B cell (primary cell): Measurements from ENCODE around the gene TBC1D20. TPM values are rescaled to one million over a fixed set of nuclear protein-coding genes. Genes with fewer than 3 reads are reported as not detected.
A peak's percentile ranks its signal among the peaks of the same experiment; 100 is the strongest.

Experiments
- ATAC-seq: fragments of 200-7000 bp; cut with Tn5 transposase; one replicate; pipeline ENCODE4 v1.10.0; 2021; ENCODE audit warnings: low read depth, mild to moderate bottlenecking, moderate number of reproducible peaks, moderate library complexity
- CTCF ChIA-PET: fragments of 350-600 bp; sonication (Branson Sonifier 250); formaldehyde crosslinking; loops from one replicate; lab custom pipeline; 2021; ENCODE audit warnings: antibody characterized with exemption, inconsistent platforms; lab: Charles Lee
- POLR2A ChIA-PET: fragments of 350-600 bp; sonication (Branson Sonifier 250); formaldehyde crosslinking; loops from one replicate; lab custom pipeline; 2021; ENCODE audit warnings: antibody characterized with exemption; lab: Charles Lee
- DNase-seq: peaks from one replicate; pipeline ENCODE4 v3.0.0; 2013
- H2AFZ ChIP-seq: 2 replicates; pipeline ENCODE4 v1.6.1; 2012; ENCODE audit warnings: mild to moderate bottlenecking, low read depth, low read length; ENCODE audit not compliant: insufficient read depth, poor library complexity, severe bottlenecking
- H3K27ac ChIP-seq, 2 donors: 1 replicate in 1 of 2; 2 replicates in 1 of 2; pipeline ENCODE4 v1.5.1; 2012 to 2013; ENCODE audit warnings: low read length in 2 of 2, mild to moderate bottlenecking in 2 of 2, moderate library complexity in 1 of 2
- H3K27me3 ChIP-seq, 4 experiments: fragments of 200-600 bp in 1 of 4; sonication (generic) in 1 of 4; replicated peaks in 1 of 4; 1 replicate in 2 of 4; 2 replicates in 2 of 4; pipeline versions ENCODE4 v1.6.1 to v1.7.0; 2013 to 2016; ENCODE audit warnings: low read length in 3 of 4, mild to moderate bottlenecking in 2 of 4, mixed read lengths in 1 of 4, moderate library complexity in 1 of 4; ENCODE audit not compliant: insufficient read depth in 4 of 4, control insufficient read depth in 3 of 4; ENCODE audit errors: control extremely low read depth in 1 of 4
- H3K36me3 ChIP-seq, 2 experiments: replicated peaks in 1 of 2; 1 replicate in 1 of 2; 2 replicates in 1 of 2; pipeline versions ENCODE4 v1.6.1 to v1.7.1; 2013; ENCODE audit warnings: low read length in 1 of 2; ENCODE audit not compliant: insufficient read depth in 2 of 2, control insufficient read depth in 1 of 2; ENCODE audit errors: control extremely low read depth in 1 of 2, extremely low read depth in 1 of 2
- H3K4me1 ChIP-seq, 2 donors: fragments of 200-600 bp in 1 of 2; sonication (generic) in 1 of 2; 1 replicate in 1 of 2; 2 replicates in 1 of 2; pipeline versions ENCODE4 v1.5.1 to v1.6.1; 2013 to 2017; ENCODE audit warnings: low read length in 2 of 2; ENCODE audit not compliant: control insufficient read depth in 2 of 2, insufficient read depth in 2 of 2
- H3K4me2 ChIP-seq: replicated peaks from 2 replicates; pipeline ENCODE3; 2012; ENCODE audit warnings: mild to moderate bottlenecking, low read depth, low read length; ENCODE audit not compliant: poor library complexity, severe bottlenecking
- H3K4me3 ChIP-seq, 5 experiments: fragments of 200-600 bp in 1 of 5; sonication (generic) in 1 of 5; 1 replicate in 3 of 5; 2 replicates in 2 of 5; pipeline versions ENCODE4 v1.5.1 to v1.7.0; 2011 to 2016; ENCODE audit warnings: low read length in 4 of 5, mild to moderate bottlenecking in 4 of 5, low read depth in 2 of 5, control low read depth in 1 of 5, moderate library complexity in 1 of 5; ENCODE audit not compliant: insufficient read depth in 1 of 5; ENCODE audit errors: control extremely low read depth in 1 of 5, extremely low read depth in 1 of 5
- H3K79me2 ChIP-seq: fragments of 200-600 bp; sonication (generic); one replicate; pipeline ENCODE4 v1.6.0; 2016; ENCODE audit warnings: low read length; ENCODE audit not compliant: control insufficient read depth, insufficient read depth
- H3K9ac ChIP-seq: fragments of 200-600 bp; sonication (generic); 2 replicates; pipeline ENCODE4 v1.6.1; 2017; ENCODE audit warnings: mild to moderate bottlenecking, low read length, moderate library complexity
- H3K9me3 ChIP-seq, 3 donors: one replicate each; pipeline versions ENCODE4 v1.6.1 to v1.7.1; 2013; ENCODE audit warnings: low read length in 2 of 3; ENCODE audit not compliant: control insufficient read depth in 2 of 3, insufficient read depth in 1 of 3; ENCODE audit errors: control extremely low read depth in 1 of 3
- H4K20me1 ChIP-seq: 2 replicates; pipeline ENCODE4 v1.6.0; 2012; ENCODE audit warnings: mild to moderate bottlenecking, low read length; ENCODE audit not compliant: insufficient read depth, control insufficient read depth, poor library complexity, severe bottlenecking
- H3K27ac Mint-ChIP-seq: one replicate; pipeline ENCODE4 v1.8.0; 2021; ENCODE audit warnings: mixed read lengths
- H3K27me3 Mint-ChIP-seq: one replicate; pipeline ENCODE4 v1.8.0; 2021; ENCODE audit warnings: mixed read lengths
- H3K4me1 Mint-ChIP-seq: one replicate; pipeline ENCODE4 v1.8.0; 2021; ENCODE audit warnings: mixed read lengths
- H3K4me3 Mint-ChIP-seq: one replicate; pipeline ENCODE4 v1.8.0; 2021; ENCODE audit warnings: mixed read lengths
- H3K9me3 Mint-ChIP-seq: one replicate; pipeline ENCODE4 v1.8.0; 2022; ENCODE audit warnings: mixed read lengths; ENCODE audit not compliant: insufficient read depth
- EZH2 ChIP-seq: IDR thresholded peaks from 2 replicates; pipeline ENCODE4 v1.6.1; 2012; ENCODE audit warnings: borderline replicate concordance, low read depth, mild to moderate bottlenecking, moderate library complexity, low read length; ENCODE audit not compliant: insufficient read depth, poor library complexity, severe bottlenecking
- WGBS: methylation state at CpG from one replicate; pipeline ENCODE4 v1.1.5; 2013; ENCODE audit warnings: missing lambda C conversion rate; ENCODE audit not compliant: insufficient coverage; 5-methylcytosine and 5-hydroxymethylcytosine counted together
- intact Hi-C: fragments of 100-400 bp; cut with micrococcal nuclease; formaldehyde crosslinking; loops from one replicate; pipeline ENCODE4 v1.10.0; 2022
- polyA plus RNA-seq: library from polyadenylated mRNA; depleted of rRNA; stranded (reverse); fragments of >200 nt; gene quantifications from 2 replicates; pipeline ENCODE4 v1.2.3, GENCODE V29; 2012
- total RNA-seq, 2 donors: library from RNA; stranded (reverse); fragments of 120-200 nt in 1 of 2; gene quantifications; 1 replicate in 1 of 2; 2 replicates in 1 of 2; pipeline versions ENCODE4 v1.2.3 to v1.2.4, GENCODE V29; 2013 to 2022
- TF ChIP-seq, protein P1 (sequence below): fragments of 200-600 bp; IDR thresholded peaks from one replicate; pipeline ENCODE4 v1.8.0; 2022; ENCODE audit warnings: antibody characterized with exemption, mild to moderate bottlenecking

The TBC1D20 gene
- total and polyA plus RNA-seq, 2 donors (not counting 1 experiment from before 2014, with no cell fraction given) = 31.7 to 40.0 TPM

DNA sequence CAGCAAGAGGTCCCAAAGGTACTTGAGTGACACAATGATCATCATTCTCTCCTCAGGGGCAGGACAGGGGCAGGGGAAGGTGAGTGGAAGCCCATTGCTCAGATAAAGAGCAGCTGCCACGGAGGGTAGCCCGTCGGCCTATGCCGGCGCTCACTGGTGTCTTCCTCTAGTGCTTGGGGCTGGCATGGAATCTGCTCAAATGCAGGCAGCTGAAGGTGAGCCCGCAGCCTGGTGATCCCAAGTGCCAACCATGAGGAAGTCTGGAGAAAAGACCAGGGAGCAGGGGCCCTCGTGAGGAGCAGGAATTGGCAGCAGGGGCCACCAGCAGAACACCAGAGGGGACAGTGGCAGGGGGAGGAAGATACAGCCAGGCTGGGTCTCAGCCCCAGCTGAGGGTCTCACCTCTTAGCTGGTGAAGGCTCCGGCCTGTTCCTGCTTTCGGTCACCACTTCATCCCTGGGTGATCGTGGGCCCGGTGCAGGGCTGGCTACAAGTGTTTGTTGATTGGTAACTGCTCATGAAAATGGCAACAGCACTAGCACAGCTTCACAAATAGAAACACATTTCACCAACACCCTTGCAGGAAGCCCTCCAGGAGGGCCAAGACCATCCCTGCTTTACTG is 29.5 kb downstream of the TBC1D20 start:
- H3K9ac ChIP-seq = no peak overlapping the region
- Mint-ChIP-seq H3K27me3 (no peaks in the 10 kb centered on the region), H3K4me1 (peaks cover 47% of the 10 kb centered on the region), H3K4me3 (peak overlapping the region; percentile 82), H3K27ac (peak overlapping the region; percentile 96), H3K9me3 (no peaks in the 10 kb centered on the region)
- H3K79me2 ChIP-seq = peaks cover 3% of the 10 kb centered on the region
- H3K4me2 ChIP-seq = no peak overlapping the region
- no peak for TF ChIP-seq EZH2
- H3K9me3 ChIP-seq = no peaks in the 10 kb centered on the region
- ATAC-seq (no peak), DNase-seq (no peak)
- peak overlapping the region; percentile 46 to 51 for H3K27ac ChIP-seq
- no peaks in the 10 kb centered on the region for H3K27me3 ChIP-seq
- ChIA-PET POLR2A (no interaction called here), CTCF (interaction anchor here (1.3 kb wide), 1 partner anchor 78 kb away, joined by 7 read pairs; no protein-coding TSS in a partner anchor)
- H2AFZ ChIP-seq = no peak overlapping the region
- no peak overlapping the region for H3K4me3 ChIP-seq
- intact Hi-C loops = no loop called here
- peaks cover 0 to 56% of the 10 kb centered on the region in 2 experiments for H3K36me3 ChIP-seq
- H4K20me1 ChIP-seq = no peaks in the 10 kb centered on the region
- peaks cover 15 to 31% of the 10 kb centered on the region in 2 donors for H3K4me1 ChIP-seq
- 95% methylated on average over 9 of the region's 11 CpGs for WGBS

DNA sequence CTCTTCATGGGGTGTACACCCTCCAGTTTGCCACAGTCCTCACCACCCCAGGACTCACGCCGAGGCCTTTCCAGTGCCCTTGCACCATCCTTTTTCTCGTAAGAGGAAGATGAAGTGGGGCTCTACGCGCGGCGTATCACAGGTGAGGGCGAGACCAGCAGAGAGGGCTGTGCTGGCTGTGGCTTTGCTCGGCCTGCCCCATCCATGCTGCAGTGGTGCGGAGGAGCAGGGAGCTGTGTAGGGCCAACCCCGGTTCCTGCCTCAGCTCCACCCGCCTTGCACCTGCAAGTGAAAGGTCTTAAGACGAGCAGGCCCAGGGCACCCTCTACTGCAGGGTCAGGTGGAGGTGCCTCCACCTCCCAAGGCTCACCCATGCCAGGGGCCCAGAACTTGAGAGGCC is 30.1 kb downstream of the TBC1D20 start:
- TF ChIP-seq EZH2 = no peak
- TF ChIP-seq, protein P1, sequence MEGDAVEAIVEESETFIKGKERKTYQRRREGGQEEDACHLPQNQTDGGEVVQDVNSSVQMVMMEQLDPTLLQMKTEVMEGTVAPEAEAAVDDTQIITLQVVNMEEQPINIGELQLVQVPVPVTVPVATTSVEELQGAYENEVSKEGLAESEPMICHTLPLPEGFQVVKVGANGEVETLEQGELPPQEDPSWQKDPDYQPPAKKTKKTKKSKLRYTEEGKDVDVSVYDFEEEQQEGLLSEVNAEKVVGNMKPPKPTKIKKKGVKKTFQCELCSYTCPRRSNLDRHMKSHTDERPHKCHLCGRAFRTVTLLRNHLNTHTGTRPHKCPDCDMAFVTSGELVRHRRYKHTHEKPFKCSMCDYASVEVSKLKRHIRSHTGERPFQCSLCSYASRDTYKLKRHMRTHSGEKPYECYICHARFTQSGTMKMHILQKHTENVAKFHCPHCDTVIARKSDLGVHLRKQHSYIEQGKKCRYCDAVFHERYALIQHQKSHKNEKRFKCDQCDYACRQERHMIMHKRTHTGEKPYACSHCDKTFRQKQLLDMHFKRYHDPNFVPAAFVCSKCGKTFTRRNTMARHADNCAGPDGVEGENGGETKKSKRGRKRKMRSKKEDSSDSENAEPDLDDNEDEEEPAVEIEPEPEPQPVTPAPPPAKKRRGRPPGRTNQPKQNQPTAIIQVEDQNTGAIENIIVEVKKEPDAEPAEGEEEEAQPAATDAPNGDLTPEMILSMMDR = no peak

More for the DNA sequence above, 30.1 kb downstream of the TBC1D20 start:
- Histone ChIP-seq H3K27ac (no peak overlapping the region), H3K27me3 (no peaks in the 10 kb centered on the region), H4K20me1 (no peaks in the 10 kb centered on the region), H3K4me3 (no peak overlapping the region), H3K36me3 (peaks cover 0 to 59% of the 10 kb centered on the region in 2 experiments), H3K9me3 (no peaks in the 10 kb centered on the region), H3K79me2 (peaks cover 3% of the 10 kb centered on the region), H3K4me1 (peaks cover 10 to 25% of the 10 kb centered on the region in 2 donors), H3K9ac (no peak overlapping the region), H3K4me2 (no peak overlapping the region), H2AFZ (no peak overlapping the region)
- no peak for ATAC-seq
- CTCF ChIA-PET = interaction anchor here (0.7 kb wide), 1 partner anchor 60 kb away, joined by 3 read pairs; no protein-coding TSS in a partner anchor
- Mint-ChIP-seq H3K27ac (peak overlapping the region; percentile 53), H3K27me3 (no peaks in the 10 kb centered on the region), H3K4me3 (no peak overlapping the region), H3K9me3 (no peaks in the 10 kb centered on the region), H3K4me1 (peaks cover 41% of the 10 kb centered on the region)
- intact Hi-C loops = no loop called here
- 95% methylated on average over 11 of the region's 13 CpGs for WGBS
- DNase-seq = no peak
- POLR2A ChIA-PET = no interaction called here
